Putamen (tissue), 1 donor: ENCODE results near the gene CENPB.

ENCODE experiments used
- DNase-seq: peaks from one replicate; pipeline ENCODE4 v3.0.0-alpha.2; 2016; ENCODE audit warnings: low spot score

CENPB gene

DNA sequence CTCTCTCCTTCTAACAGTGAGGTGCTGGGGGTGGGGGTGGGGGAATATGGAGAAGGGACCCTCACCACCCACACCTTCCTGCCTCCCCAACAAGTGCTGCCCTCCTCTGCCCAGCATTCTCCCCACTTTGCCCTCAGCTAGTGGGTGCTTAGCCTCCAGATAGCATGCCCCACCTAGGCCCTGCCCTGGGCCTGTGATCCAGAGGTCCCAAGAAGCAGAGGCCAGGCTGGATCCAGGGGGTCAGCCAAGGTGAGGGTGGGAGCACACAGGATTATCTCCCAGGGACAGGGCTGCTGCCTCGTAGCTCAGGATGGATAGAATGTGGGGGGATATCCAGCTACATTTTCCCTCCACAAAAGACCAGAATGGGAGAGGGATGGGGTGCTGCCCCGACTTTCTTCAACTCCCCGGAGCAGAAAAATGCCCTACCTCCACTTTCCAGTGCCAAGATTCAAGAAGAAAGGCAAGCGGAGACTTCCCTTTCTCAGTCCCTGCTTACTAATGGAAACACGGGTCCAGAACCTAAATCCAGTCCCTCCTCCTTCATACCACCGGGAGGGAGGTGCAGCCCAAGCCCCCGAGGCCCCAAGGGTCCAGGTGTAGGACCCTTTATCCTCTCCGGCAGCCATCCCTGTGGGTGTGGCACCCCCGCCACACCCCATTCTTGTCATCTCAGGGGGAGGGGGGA, 20.0 kb downstream of the CENPB start:
- no peak for DNase-seq

- no peak for DNase-seq
Observed at GRCh38 chr20:3765171-3765882, 21.2 kb downstream of the CENPB start.

- no peak for DNase-seq
Observed at GRCh38 chr20:3764659-3765058, 21.9 kb downstream of the CENPB start.

DNA sequence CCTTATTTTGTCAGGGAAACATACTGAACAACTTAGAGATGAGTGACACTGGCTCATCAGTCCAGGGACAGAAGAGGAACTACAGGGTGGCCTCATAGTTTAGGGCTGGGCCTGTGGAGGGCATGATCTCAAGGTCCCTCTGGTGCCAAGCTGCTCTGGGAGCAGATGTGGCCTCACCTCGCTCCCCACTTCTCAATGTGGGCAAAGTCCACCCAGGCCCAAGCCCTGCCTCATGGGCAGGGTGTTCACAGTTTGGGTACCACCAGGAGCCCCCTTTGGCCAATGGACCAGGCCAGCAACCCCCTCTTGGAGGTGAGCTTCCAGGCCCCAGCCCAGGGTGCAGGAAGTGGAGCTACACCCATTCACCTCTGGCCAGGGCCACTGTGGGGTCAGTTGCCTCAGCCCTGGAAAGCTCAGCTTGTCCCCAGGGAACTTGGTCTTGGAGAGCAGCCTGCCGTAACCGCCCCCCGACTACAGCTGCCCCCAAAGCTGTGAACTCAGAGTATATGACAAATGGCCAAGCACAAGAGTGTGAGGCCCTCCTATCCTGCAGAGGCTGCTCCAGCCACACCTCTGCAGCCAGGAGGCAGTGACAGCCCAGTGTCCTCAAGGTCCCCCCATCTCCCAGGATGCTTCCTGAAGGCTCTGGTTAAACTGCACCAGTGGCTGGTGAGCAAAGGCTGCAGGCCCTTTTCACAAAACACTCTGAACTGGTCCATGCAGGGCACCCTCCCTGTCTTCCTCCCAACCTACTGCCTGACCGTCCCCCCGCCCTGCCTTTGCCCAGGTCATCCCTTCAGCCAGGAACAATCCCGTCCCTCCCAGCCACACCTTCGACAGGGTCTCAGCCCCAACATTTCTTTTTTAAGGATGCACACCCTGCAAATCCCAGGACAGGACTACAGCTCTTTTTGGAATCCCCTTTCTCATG, 22.6 kb downstream of the CENPB start:
- no peak for DNase-seq

DNA sequence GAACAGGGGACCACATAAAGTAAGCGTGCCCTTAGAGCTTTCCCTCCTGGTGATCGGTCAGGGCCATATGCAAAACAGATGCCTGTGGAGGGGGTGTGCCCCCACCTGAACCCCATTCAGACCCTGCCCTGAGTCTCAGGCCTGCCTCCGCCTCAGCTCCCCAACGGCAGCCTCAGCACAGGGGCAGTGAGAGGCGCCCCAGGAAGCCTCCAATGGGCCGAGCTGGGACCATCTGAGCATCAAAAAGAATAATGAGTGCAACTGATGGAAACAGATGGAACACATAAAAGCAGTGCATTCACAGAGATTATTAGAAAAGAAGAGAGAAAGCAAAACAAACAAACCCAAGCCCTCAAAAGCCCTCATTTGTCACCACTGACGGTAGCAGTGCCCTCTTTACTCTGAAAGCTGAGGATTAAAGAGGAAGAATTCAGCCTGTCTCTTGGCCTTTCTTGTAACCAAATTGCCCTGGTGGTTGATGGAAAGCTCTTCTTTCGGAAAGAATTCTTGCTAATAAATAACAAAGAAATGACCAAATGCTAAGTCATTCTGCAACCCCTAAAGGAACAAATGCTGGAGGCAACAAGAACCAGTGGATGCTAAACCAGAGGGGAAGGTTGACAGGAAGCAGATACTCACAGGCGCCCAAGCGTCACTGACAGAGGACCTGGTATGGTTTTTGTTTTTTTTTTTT, 25.7 kb downstream of the CENPB start:
- no peak for DNase-seq

- no peak for DNase-seq
Observed at GRCh38 chr20:3759884-3760283, 26.7 kb downstream of the CENPB start.

DNA sequence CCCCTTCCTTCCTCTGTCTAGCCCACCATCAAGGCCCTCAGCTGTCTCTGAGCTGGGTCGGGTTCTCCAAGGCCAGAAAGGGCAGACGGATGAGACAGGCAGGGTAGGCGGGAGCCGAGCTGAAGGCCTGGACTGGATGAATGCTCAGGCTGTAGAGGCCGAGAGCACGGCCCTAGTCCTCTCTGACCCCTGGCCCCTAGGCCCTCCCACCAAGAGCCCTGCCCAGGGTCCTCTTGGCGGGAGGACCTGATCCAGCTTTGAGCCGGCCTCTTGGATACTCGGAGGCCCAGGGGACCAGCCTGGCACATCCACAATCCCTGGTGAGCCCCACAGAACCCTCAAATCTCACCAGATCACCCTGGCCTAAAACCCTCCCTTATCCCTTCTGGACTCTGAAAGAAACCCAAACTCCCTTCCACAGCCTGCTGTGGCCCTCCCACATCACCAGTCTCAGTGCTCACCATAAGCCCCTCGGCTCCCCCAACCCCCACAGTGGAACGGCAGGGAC, 27.2 kb downstream of the CENPB start:
- DNase-seq = no peak

- DNase-seq = no peak
Observed at GRCh38 chr20:3758566-3758965, 28.0 kb downstream of the CENPB start.

- no peak for DNase-seq
Observed at GRCh38 chr20:3757268-3757667, 29.3 kb downstream of the CENPB start.

GRCh38 chr20:3755814-3756480, 30.6 kb downstream of the CENPB start:
- no peak for DNase-seq

DNA sequence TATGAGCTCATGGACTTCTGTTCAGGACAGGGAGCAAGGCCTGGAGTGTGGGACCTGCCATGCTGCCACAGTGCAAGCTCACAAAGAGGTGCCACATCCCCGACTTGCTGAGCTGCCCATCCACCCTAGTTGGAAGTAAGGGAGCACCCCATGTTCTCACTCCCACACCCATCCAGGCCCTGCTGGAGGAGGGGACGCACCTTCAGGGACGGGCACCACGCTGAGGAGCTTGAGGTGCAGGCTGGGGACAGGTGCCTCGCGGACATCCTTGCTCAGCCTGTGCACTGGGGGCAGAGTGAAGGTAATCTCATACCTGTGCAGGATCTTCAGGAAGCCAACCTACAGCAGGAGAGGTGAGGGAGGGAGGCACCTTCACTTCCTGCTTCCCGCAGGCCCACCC, 31.3 kb downstream of the CENPB start:
- DNase-seq = no peak

- no peak for DNase-seq
Observed at GRCh38 chr20:3754276-3754630, 32.3 kb downstream of the CENPB start.

GRCh38 chr20:3753501-3754275, 32.9 kb downstream of the CENPB start:
- DNase-seq = no peak

DNA sequence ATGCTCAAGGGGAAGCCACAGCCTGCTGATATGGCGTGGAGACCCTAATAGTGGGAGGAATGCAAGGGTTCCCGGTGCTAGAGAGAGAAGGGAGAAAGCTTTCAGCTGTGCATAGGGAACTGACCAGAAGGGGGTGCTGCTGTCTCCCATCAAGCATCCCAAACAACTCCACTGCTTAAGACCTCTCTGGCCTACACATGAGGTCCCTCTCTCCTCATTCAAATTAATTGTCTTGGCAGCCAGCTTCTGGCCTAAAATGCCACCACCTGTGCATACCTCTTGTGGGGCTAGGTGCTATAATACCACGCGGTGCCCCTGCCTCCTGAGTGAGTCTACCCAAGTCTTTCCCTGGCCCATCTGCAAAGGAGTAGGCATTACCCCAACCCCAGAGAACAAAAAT, 33.4 kb downstream of the CENPB start:
- DNase-seq = peak; percentile 63

DNA sequence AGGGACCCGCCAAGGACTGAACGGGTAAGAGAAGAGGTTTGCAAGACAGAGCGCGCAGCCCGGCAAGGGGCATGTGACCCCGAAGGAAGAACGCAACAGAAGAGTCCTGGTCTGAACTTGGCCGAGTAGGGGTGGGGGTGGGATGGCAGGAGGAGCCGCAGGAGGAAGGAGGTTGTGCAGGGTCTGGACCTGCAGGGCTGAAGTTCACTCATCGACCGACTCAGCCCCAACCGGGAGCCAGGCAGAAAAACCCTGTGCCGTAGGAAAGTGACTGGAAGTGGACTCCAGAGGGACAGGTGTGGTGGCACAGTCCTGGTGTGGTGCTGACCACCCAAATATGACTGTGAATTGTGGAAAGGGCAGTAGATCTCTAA, 34.2 kb downstream of the CENPB start:
- DNase-seq = no peak

DNA sequence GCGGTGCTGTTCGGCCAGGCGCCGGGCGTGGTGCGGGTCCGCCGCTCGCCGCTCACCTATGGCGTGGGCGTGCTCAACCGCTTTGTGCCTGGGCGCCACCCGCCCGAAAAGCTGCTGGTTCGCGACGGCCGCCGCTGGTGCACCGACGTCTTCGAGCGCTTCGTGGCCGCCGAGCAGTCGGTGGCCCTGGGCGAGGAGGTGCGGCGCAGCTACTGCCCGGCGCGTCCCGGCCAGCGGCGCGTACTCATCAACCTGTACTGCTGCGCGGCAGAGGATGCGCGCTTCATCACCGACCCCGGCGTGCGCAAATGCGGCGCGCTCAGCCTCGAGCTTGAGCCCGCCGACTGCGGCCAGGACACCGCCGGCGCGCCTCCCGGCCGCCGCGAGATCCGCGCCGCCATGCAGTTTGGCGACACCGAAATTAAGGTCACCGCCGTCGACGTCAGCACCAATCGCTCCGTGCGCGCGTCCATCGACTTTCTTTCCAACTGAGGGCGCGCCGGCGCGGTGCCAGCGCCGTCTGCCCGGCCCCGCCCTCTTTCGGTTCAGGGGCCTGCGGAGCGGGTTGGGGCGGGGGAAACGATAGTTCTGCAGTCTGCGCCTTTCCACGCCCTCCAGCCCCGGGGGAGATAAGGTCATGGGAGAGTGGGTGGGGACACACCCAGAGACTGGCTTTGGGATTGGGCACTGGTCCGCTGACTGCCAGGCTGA, 34.7 kb downstream of the CENPB start:
- DNase-seq = no peak

- no peak for DNase-seq
Observed at GRCh38 chr20:3751305-3751674, 35.2 kb downstream of the CENPB start.

DNA sequence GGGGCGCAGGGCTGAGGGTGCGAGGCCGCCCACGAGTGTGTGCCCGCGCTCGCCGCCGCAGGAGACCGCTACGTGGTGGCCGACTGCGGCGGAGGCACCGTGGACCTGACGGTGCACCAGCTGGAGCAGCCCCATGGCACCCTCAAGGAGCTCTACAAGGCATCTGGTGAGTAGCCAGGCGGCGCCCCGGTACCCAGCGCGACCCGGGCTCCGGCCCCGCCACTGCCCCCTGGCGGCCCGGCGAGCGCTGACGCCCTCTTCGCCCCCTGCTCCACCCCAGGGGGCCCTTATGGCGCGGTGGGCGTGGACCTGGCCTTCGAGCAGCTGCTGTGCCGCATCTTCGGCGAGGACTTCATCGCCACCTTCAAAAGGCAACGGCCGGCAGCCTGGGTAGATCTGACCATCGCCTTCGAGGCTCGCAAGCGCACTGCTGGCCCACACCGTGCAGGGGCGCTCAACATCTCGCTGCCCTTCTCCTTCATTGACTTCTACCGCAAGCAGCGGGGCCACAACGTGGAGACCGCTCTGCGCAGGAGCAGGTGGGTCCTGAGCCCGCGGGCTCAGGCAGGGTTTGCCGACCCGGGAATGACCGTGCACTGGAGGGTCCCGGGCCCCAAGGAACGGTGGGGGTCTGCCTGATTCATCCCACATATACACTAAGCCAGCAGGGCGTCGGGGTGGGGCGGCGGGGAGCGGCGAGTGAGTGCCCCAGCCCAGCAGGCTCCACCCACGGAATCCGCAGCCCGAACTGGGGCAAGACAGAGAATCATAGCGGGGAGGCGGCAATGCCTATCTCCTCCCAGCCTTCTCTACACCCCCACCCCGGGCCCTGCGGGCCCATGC, 36.6 kb downstream of the CENPB start:
- DNase-seq = no peak

GRCh38 chr20:3749087-3749688, 37.4 kb downstream of the CENPB start:
- DNase-seq = no peak
